HepG2 (cell line): ENCODE data around the gene STXBP4. TPM values are rescaled to one million over a fixed set of nuclear protein-coding genes. Genes with fewer than 3 reads are reported as not detected.

ENCODE experiments used
- ASH2L ChIP-seq: fragments of 300-600, 200-600 bp; sonication (generic); IDR thresholded peaks from 2 replicates; pipeline ENCODE4 v1.7.0; 2017; ENCODE audit warnings: low read depth, mild to moderate bottlenecking, moderate library complexity, mixed read lengths, low read length; ENCODE audit not compliant: insufficient read length
- CHD2 ChIP-seq: IDR thresholded peaks from 2 replicates; pipeline ENCODE4 v1.6.1; 2011; ENCODE audit warnings: low read depth, low read length, improper control_type of control experiment
- ELF1 ChIP-seq: sonication (generic); formaldehyde crosslinking; IDR thresholded peaks from 2 replicates; pipeline ENCODE4 v1.4.0; 2020; ENCODE audit warnings: missing genetic modification reagents
- ERF ChIP-seq: IDR thresholded peaks from 2 replicates; pipeline ENCODE4 v1.6.1; 2018; ENCODE audit warnings: missing biosample characterization, missing genetic modification reagents
- GABPA ChIP-seq, 2 experiments: IDR thresholded peaks; 2 replicates each; pipeline ENCODE4 v1.6.1; 2011 to 2016; ENCODE audit warnings: low read depth in 2 of 2, low read length in 1 of 2, missing biosample characterization in 1 of 2, missing genetic modification characterization in 1 of 2
- RAD21 ChIP-seq: fragments of 450-650 bp; formaldehyde crosslinking; IDR thresholded peaks from 2 replicates; pipeline ENCODE4 v1.5.0; 2020; ENCODE audit warnings: mild to moderate bottlenecking
- RBM22 ChIP-seq: fragments of 200-400 bp; formaldehyde crosslinking; optimal IDR thresholded peaks from 2 replicates; pipeline ENCODE3; 2017; ENCODE audit warnings: mild to moderate bottlenecking, low read length, moderate library complexity
- SOX6 ChIP-seq, 2 experiments: fragments of 450-650 bp in 1 of 2; sonication (generic) in 1 of 2; formaldehyde crosslinking in 1 of 2; IDR thresholded peaks; 2 replicates each; pipeline versions ENCODE4 v1.4.0 to v1.6.1; 2017 to 2020; ENCODE audit warnings: antibody characterized with exemption in 1 of 2, mild to moderate bottlenecking in 1 of 2, missing genetic modification reagents in 1 of 2
- SYNCRIP ChIP-seq: fragments of 200-400 bp; formaldehyde crosslinking; IDR thresholded peaks from 2 replicates; pipeline ENCODE4 v1.6.1; 2018; ENCODE audit warnings: mild to moderate bottlenecking, low read depth, low read length; ENCODE audit not compliant: insufficient read depth
- WIZ ChIP-seq: sonication (generic); formaldehyde crosslinking; IDR thresholded peaks from 2 replicates; pipeline ENCODE4 v1.5.1; 2020; ENCODE audit warnings: mild to moderate bottlenecking, missing genetic modification reagents
- ZNF235 ChIP-seq: sonication (generic); formaldehyde crosslinking; IDR thresholded peaks from 2 replicates; pipeline ENCODE4 v1.8.1; 2023; ENCODE audit warnings: mild to moderate bottlenecking, missing genetic modification reagents, borderline replicate concordance
- ZNF501 ChIP-seq: sonication (generic); formaldehyde crosslinking; IDR thresholded peaks from 2 replicates; pipeline ENCODE4 v1.5.1; 2020; ENCODE audit warnings: mild to moderate bottlenecking, moderate library complexity, missing genetic modification reagents
- ZNF678 ChIP-seq: sonication (generic); formaldehyde crosslinking; IDR thresholded peaks from 2 replicates; pipeline ENCODE4 v1.4.0; 2020; ENCODE audit warnings: mild to moderate bottlenecking, missing genetic modification reagents
- polyA plus RNA-seq, 8 experiments: library from polyadenylated mRNA; depleted of rRNA in 3 of 8; stranded (reverse) in 7 of 8; unstranded in 1 of 8; fragments of >200 nt; fragmentation: Illumina TruSeq in 4 of 8; extraction: Trizol in 4 of 8; gene quantifications; 2 replicates each; pipeline versions ENCODE4 v1.2.1 to v1.2.3, GENCODE V29; 2011 to 2016; ENCODE audit warnings: low read depth in 4 of 8, missing spikeins in 1 of 8, mixed read lengths in 1 of 8; ENCODE audit not compliant: insufficient read depth in 1 of 8
- total RNA-seq, 5 experiments: library from RNA; depleted of rRNA; stranded (reverse); fragments of >200 nt; fragmentation: Illumina TruSeq; extraction: Trizol; gene quantifications; 2 replicates each; pipeline ENCODE4 v1.2.3, GENCODE V29; 2016; ENCODE audit warnings: low read depth in 1 of 5
- TF ChIP-seq, protein P1 (sequence below): sonication (generic); formaldehyde crosslinking; IDR thresholded peaks from one replicate; pipeline ENCODE4 v1.5.1; 2020; ENCODE audit warnings: mild to moderate bottlenecking, missing genetic modification reagents; ENCODE audit errors: not compliant biosample characterization
- TF ChIP-seq, protein P2 (sequence below): sonication (generic); formaldehyde crosslinking; IDR thresholded peaks from 2 replicates; pipeline ENCODE4 v1.4.0; 2020; ENCODE audit warnings: missing genetic modification reagents, borderline replicate concordance
- TF ChIP-seq, protein P3 (sequence below): sonication (generic); formaldehyde crosslinking; IDR thresholded peaks from 2 replicates; pipeline ENCODE4 v1.9.0; 2021; ENCODE audit warnings: missing genetic modification reagents, borderline replicate concordance

STXBP4 gene
- total and polyA plus RNA-seq, 2 of the 13 experiments (the other 11 are each of a cell fraction or from before 2014, with no cell fraction given): 8.5 to 36.1 TPM

DNA sequence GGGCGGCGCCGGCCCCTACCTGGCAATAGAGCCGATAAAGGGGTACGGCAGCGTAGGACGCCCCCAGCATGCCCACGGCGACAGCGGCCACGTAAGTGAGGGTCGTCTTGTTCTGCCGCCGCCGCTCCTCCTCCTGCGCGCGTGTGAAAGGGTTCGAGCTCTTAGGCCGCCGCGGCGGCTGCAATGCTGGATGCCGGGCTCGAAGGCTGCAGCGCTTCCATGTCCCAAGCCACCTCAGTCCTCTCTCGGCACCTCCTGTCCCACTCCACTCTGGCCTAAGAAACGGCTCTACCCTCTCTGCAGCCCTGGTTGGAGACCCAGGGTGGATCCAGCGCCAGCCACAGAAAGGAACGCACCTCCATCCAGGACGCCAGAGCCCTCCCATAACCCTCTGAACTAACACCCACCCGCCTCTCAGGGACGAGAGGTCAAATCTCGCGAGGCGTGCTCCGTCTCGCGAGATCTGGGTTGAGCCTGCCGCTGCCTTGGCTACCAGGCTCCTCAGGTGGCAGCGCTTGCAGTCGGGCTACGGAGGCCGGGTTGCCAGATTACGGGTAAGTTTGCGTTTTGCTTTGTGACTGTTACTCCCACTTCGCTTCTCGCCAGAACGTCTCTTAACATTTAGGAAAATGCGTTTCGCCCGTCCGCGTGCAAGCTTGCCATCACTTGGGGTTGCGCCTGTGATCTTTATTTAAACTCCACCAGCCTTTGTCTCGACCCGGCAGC is at the start of gene STXBP4, which contains the start of gene COX11 (continued):
- TF ChIP-seq, protein P1, sequence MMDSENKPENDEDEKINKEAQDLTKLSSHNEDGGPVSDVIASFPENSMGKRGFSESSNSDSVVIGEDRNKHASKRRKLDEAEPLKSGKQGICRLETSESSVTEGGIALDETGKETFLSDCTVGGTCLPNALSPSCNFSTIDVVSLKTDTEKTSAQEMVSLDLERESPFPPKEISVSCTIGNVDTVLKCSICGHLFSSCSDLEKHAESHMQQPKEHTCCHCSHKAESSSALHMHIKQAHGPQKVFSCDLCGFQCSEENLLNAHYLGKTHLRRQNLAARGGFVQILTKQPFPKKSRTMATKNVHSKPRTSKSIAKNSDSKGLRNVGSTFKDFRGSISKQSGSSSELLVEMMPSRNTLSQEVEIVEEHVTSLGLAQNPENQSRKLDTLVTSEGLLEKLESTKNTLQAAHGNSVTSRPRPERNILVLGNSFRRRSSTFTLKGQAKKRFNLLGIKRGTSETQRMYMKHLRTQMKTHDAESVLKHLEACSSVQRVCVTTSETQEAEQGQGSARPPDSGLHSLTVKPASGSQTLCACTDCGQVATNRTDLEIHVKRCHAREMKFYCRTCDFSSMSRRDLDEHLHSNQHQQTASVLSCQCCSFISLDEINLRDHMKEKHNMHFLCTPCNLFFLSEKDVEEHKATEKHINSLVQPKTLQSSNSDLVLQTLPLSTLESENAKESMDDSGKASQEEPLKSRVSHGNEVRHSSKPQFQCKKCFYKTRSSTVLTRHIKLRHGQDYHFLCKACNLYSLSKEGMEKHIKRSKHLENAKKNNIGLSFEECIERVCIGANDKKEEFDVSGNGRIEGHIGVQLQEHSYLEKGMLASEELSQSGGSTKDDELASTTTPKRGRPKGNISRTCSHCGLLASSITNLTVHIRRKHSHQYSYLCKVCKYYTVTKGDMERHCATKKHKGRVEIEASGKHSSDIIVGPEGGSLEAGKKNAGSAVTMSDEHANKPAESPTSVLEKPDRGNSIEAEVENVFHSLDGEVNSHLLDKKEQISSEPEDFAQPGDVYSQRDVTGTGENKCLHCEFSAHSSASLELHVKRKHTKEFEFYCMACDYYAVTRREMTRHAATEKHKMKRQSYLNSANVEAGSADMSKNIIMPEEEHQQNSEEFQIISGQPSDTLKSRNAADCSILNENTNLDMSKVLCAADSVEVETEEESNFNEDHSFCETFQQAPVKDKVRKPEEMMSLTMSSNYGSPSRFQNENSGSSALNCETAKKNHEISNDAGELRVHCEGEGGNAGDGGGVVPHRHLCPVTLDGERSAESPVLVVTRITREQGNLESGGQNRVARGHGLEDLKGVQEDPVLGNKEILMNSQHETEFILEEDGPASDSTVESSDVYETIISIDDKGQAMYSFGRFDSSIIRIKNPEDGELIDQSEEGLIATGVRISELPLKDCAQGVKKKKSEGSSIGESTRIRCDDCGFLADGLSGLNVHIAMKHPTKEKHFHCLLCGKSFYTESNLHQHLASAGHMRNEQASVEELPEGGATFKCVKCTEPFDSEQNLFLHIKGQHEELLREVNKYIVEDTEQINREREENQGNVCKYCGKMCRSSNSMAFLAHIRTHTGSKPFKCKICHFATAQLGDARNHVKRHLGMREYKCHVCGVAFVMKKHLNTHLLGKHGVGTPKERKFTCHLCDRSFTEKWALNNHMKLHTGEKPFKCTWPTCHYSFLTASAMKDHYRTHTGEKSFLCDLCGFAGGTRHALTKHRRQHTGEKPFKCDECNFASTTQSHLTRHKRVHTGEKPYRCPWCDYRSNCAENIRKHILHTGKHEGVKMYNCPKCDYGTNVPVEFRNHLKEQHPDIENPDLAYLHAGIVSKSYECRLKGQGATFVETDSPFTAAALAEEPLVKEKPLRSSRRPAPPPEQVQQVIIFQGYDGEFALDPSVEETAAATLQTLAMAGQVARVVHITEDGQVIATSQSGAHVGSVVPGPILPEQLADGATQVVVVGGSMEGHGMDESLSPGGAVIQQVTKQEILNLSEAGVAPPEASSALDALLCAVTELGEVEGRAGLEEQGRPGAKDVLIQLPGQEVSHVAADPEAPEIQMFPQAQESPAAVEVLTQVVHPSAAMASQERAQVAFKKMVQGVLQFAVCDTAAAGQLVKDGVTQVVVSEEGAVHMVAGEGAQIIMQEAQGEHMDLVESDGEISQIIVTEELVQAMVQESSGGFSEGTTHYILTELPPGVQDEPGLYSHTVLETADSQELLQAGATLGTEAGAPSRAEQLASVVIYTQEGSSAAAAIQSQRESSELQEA (CRISPR knock-in tag): no peak
- TF ChIP-seq ERF (CRISPR knock-in tag) (peak; percentile 81; the same call in 1 of the 2 replicates), ZNF678 (CRISPR knock-in tag) (no peak), SOX6 (IDR thresholded peaks at IDR 0.05) (no peak), SOX6 (CRISPR knock-in tag; IDR thresholded peaks at IDR 0.05) (peak; percentile 76), GABPA (IDR thresholded peaks at IDR 0.05; ENCODE audit: low read depth, low read length) (no peak), GABPA (CRISPR knock-in tag; IDR thresholded peaks at IDR 0.05; ENCODE audit: low read depth) (0 out of 2 replicates have a peak, but pooled peaks have one; percentile 8), ZNF501 (CRISPR knock-in tag) (peak; percentile 97), ZNF235 (CRISPR knock-in tag) (peak; percentile 65; the same call in 1 of the 2 replicates), WIZ (no peak), RAD21 (CRISPR knock-in tag) (peak; percentile 36; the same call in 1 of the 2 replicates), ASH2L (peak; percentile 85), CHD2 (peak; percentile 100), SYNCRIP (no peak), ELF1 (CRISPR knock-in tag) (peak; percentile 38; the same call in 1 of the 2 replicates), RBM22 (peak; percentile 92)
- TF ChIP-seq, protein P2, sequence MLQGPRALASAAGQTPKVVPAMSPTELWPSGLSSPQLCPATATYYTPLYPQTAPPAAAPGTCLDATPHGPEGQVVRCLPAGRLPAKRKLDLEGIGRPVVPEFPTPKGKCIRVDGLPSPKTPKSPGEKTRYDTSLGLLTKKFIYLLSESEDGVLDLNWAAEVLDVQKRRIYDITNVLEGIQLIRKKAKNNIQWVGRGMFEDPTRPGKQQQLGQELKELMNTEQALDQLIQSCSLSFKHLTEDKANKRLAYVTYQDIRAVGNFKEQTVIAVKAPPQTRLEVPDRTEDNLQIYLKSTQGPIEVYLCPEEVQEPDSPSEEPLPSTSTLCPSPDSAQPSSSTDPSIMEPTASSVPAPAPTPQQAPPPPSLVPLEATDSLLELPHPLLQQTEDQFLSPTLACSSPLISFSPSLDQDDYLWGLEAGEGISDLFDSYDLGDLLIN (CRISPR knock-in tag): peak; percentile 57; the same call in 1 of the 2 replicates
- TF ChIP-seq, protein P3, sequence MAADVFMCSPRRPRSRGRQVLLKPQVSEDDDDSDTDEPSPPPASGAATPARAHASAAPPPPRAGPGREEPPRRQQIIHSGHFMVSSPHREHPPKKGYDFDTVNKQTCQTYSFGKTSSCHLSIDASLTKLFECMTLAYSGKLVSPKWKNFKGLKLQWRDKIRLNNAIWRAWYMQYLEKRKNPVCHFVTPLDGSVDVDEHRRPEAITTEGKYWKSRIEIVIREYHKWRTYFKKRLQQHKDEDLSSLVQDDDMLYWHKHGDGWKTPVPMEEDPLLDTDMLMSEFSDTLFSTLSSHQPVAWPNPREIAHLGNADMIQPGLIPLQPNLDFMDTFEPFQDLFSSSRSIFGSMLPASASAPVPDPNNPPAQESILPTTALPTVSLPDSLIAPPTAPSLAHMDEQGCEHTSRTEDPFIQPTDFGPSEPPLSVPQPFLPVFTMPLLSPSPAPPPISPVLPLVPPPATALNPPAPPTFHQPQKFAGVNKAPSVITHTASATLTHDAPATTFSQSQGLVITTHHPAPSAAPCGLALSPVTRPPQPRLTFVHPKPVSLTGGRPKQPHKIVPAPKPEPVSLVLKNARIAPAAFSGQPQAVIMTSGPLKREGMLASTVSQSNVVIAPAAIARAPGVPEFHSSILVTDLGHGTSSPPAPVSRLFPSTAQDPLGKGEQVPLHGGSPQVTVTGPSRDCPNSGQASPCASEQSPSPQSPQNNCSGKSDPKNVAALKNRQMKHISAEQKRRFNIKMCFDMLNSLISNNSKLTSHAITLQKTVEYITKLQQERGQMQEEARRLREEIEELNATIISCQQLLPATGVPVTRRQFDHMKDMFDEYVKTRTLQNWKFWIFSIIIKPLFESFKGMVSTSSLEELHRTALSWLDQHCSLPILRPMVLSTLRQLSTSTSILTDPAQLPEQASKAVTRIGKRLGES (CRISPR knock-in tag): no peak
